GM20000 (cell line): ENCODE measurements around the gene ZFP62.

Experiments used
- DNase-seq: peaks from one replicate; pipeline ENCODE4 v3.0.0; 2012; ENCODE audit warnings: low spot score
- CTCF ChIP-seq: IDR thresholded peaks from 2 replicates; pipeline ENCODE4 v1.5.1; 2012; ENCODE audit warnings: mild to moderate bottlenecking, control low read depth; ENCODE audit errors: extremely low read depth, missing control alignments

ZFP62 gene

DNA sequence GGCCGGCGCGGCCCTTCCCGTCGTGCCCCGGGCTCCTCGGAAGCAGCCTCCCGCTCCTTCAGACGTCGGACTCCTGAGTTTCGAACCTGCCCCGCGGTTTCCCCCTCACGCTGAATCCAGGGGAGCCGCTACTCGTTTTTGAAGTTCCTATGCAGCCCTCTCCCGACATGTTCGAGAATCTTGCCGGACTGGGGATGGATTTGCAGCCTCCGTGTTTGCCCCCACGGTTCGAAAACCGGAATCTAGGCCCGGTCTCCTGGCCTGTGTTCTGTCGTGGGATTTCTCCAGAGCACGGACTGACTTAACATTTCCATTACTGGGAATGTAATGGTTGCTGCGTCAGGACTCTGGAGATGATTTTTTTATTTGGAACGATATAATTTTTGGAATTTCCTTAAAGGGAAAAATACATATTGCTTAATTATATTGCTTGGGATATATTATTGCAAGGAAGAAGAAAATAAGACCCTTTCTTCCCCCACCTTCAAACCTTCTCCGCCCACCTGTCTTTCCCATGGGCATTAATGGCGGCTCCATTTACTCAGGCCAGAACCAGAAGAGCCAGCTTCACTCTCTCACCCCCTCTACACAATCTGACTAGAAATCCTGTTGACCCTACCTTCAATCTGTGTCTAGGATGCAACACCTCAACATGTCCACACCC, 50.0 kb downstream of the ZFP62 start:
- DNase-seq, result no peak

DNA sequence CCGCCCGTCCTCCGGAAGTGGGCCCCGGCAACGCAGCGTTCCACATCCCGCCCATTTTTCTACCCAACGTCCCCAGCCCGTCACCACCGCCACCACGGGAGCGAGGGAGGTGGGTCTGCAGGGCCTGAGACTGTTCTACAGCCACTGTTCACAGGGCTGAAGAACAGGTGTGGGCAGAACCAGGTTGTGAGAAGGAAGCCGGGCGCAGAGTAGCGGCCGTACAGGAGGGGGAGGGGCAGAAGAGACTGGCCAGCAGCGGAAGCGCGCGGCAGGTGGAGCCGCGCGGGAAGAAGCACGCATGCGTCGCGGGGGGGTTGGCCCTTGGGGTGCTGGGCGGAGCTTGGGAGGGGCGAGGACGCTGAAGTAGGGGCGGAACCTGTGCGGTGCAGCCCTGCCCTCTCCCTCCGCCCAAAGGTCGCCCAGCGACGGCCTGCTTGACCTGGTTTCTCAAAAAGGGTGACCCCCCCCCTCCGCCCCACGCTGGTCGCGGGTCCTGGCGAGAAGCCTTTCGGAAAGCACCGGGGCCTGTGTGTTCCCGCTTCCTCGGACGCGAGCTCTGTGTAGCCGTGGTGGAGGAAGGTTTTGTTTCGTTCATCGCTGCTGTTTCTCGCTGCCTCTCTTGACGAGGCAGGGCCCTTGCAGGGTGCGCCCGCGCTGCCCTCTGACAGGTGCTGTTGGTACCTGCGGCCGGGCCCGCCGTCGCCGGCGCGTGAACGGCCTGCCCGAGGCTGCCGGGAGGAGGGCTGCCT, 50.7 kb downstream of the ZFP62 start:
- DNase-seq, result peak; percentile 97
- TF ChIP-seq CTCF, result no peak

More for the DNA sequence above, 50.0 kb downstream of the ZFP62 start:
- TF ChIP-seq CTCF, result no peak

DNA sequence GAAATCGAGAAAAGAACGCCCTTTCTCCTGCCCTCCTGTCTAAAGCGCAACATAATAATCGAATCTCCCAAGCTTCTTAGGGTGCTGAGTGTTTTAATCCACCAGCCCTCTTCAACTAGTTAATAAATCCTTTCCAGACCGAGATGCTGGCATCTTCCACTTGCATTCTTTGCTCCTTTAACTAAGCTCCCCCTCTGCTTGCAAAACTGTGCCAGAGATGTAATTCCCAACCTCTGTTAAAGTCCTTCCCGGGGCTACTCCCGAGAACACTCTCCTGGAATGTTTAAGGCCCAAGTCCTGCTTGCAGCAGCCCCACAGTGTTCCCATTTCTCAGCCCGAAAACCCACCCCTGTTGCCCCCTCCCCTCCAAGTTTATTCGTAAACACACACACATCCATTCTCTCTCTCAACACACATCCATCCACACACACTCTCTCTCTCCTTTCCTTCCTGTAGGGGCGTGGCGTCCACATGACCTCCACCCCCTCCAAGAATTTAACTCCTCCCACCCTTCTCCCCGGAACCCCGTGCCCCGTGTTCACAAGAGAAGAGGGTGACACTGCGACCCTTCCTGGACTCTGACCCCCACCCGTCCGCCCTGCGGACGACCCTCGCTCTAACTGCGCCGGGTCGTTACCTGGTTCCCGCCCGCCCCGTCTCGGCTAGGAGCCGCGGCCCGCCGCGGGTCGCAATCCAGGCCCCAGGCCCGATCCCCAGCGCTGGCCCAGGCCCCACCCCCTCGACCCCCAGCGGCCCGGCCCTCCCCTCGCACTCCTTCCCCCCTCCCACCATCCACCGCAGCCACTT, 51.5 kb downstream of the ZFP62 start:
- peak; percentile 94 for DNase-seq
- no peak for TF ChIP-seq CTCF

DNA sequence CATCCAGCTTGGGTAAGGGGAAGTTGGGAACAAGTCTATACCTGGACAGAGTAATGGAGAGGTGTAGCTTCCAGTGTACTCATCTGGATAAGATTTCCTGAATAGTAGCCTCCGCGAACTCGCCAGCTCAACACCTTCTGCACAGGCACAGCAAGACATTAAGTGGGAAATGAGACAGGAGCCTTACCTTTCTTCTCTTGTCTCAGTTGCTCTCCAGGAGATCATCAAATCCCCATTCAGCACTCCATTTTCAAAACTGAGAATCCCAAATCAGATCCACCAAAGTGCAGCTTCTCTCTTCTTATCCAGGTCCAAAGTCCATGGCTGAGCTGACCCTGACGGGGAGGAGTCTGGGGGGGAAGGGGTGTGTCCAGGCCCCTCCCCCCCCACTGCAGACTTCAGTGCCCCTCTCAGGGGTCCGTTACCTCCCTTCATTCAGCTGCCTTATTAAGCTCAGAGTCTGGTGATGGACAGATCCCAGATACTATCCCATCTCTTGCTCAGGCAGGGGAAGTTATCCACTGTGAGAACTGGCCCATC, 52.5 kb downstream of the ZFP62 start:
- no peak for TF ChIP-seq CTCF
- DNase-seq, result no peak

DNA sequence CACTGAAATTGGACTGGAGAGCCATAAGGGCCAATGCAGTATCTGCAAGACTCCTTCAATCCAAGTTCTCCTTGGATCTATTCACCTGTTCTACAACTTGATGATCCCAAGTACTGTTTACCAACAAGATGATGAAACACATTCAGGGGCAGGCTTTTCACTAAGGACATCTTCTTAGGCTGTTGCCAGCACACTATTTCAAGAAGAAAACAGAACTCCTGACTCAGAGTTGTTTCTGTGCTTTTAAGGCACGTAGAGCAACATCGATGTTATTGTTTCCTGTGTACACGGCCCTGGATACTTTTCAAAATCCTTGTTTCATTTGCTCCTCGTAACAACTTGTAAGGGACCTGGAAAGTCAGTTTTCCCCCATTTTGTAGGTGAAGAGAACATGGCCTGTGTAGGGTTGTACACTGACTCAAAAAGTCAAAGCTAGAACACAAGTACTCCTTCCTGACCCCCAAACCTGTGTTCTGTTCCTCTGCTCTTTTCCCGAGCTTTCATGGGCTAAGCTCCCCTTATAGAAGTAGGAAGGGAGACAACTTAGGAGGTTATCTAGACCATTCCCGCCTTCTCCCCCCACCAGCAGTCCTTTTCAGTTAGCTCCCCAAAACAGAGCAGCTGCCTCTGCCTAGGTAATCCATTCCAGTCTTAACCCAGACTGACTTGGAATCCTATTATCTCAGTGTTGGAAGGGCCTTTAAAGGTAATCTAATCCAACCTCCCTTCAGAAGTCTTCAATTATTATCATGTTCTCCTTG, 53.2 kb downstream of the ZFP62 start:
- TF ChIP-seq CTCF, result no peak
- DNase-seq, result no peak

DNA sequence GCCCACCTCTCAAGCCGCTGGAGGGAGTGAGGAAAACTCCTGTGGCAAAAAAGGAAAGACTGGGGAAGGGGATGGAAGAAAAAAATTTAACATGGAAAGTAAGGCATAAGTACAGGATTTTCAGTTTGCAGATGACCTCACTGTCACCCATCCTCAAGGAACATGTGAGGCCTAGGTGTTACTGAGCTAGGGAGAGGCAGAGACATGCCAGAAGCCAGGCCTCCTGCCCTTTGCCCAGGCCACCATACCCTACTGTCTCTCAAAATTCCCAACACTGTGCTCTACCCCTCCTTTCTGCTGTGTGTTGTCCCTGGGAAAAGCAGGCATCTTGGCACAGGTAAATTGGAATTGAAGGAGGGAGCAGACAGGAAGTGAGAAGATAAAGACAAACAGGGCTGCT, 54.0 kb downstream of the ZFP62 start:
- TF ChIP-seq CTCF, result no peak

More for the DNA sequence above, 54.0 kb downstream of the ZFP62 start:
- DNase-seq, result no peak
